CD4-positive, alpha-beta T cell (primary cell): ENCODE results near the gene OR10A3. TPM values are rescaled to one million over a fixed set of nuclear protein-coding genes. Genes with fewer than 3 reads are reported as not detected.

Experiments used
- ATAC-seq: fragments of 200-7000 bp; cut with Tn5 transposase; one replicate; pipeline ENCODE4 v1.10.0; 2022; ENCODE audit warnings: mild to moderate bottlenecking; ENCODE audit not compliant: poor library complexity
- CTCF ChIA-PET: fragments of 350-600 bp; sonication (Branson Sonifier 250); formaldehyde crosslinking; loops from one replicate; lab custom pipeline; 2021; ENCODE audit warnings: antibody characterized with exemption, inconsistent platforms; lab: Charles Lee
- POLR2A ChIA-PET: fragments of 350-600 bp; sonication (Branson Sonifier 250); formaldehyde crosslinking; loops from one replicate; lab custom pipeline; 2021; ENCODE audit warnings: antibody characterized with exemption, inconsistent platforms; lab: Charles Lee
- DNase-seq, 14 experiments: peaks; one replicate each; pipeline ENCODE4 v3.0.0-alpha.2; 2013 to 2020; ENCODE audit warnings: mixed read lengths in 2 of 14
- H3K27ac ChIP-seq, 2 donors: one replicate each; pipeline versions ENCODE4 v1.5.1 to v1.7.0; 2013; ENCODE audit warnings: low read length in 2 of 2, low read depth in 1 of 2, mild to moderate bottlenecking in 1 of 2
- H3K27me3 ChIP-seq, 2 experiments: 1 replicate in 1 of 2; 2 replicates in 1 of 2; pipeline versions ENCODE4 v1.6.1 to v1.7.0; 2013; ENCODE audit warnings: low read length in 2 of 2, control low read depth in 1 of 2, mild to moderate bottlenecking in 1 of 2, moderate library complexity in 1 of 2; ENCODE audit not compliant: insufficient read depth in 2 of 2, control insufficient read depth in 1 of 2
- H3K36me3 ChIP-seq: one replicate; pipeline ENCODE4 v1.6.1; 2013; ENCODE audit warnings: low read length, control low read depth; ENCODE audit not compliant: insufficient read depth
- H3K4me1 ChIP-seq: one replicate; pipeline ENCODE4 v1.6.1; 2013; ENCODE audit warnings: low read length, control low read depth; ENCODE audit not compliant: insufficient read depth
- H3K4me3 ChIP-seq: one replicate; pipeline ENCODE4 v1.5.1; 2013; ENCODE audit warnings: mild to moderate bottlenecking, low read length, moderate library complexity
- H3K9me3 ChIP-seq, 2 experiments: 1 replicate in 1 of 2; 2 replicates in 1 of 2; pipeline versions ENCODE4 v1.6.1 to v1.7.0; 2013; ENCODE audit warnings: low read length in 2 of 2, mild to moderate bottlenecking in 2 of 2, control low read depth in 1 of 2, moderate library complexity in 1 of 2; ENCODE audit not compliant: control insufficient read depth in 1 of 2, insufficient read depth in 1 of 2
- H3K27ac Mint-ChIP-seq: one replicate; pipeline ENCODE4 v1.8.0; 2020; ENCODE audit warnings: mixed read lengths
- H3K27me3 Mint-ChIP-seq: one replicate; pipeline ENCODE4 v1.8.0; 2021; ENCODE audit warnings: mixed read lengths
- H3K36me3 Mint-ChIP-seq: one replicate; pipeline ENCODE4 v1.8.0; 2021; ENCODE audit warnings: low read depth, mixed read lengths
- H3K4me1 Mint-ChIP-seq: one replicate; pipeline ENCODE4 v1.8.0; 2021; ENCODE audit warnings: low read depth, mixed read lengths
- H3K4me3 Mint-ChIP-seq: one replicate; pipeline ENCODE4 v1.8.0; 2020; ENCODE audit warnings: mild to moderate bottlenecking, mixed read lengths
- H3K9me3 Mint-ChIP-seq: one replicate; pipeline ENCODE4 v1.8.0; 2020; ENCODE audit warnings: mixed read lengths
- intact Hi-C, 2 experiments: fragments of 100-400 bp; cut with DNase I in 1 of 2; cut with micrococcal nuclease in 1 of 2; formaldehyde crosslinking; loops; one replicate each; pipeline versions ENCODE4 v1.15.1 to v1.9.0; 2023 to 2025; cut with DNase I, micrococcal nuclease
- total RNA-seq, 174 experiments: library from RNA in 2 of 174; stranded (reverse) in 2 of 174; gene quantifications; one replicate each; pipeline ENCODE4 v1.2.3 and lab custom pipeline; 2021 to 2026
- TF ChIP-seq, protein P1 (sequence below): fragments of 200-600 bp; IDR thresholded peaks from one replicate; pipeline ENCODE4 v1.8.0; 2022; ENCODE audit warnings: antibody characterized with exemption, mild to moderate bottlenecking

Gene OR10A3
- total RNA-seq, 2 experiments from 2014 or later: not detected

DNA sequence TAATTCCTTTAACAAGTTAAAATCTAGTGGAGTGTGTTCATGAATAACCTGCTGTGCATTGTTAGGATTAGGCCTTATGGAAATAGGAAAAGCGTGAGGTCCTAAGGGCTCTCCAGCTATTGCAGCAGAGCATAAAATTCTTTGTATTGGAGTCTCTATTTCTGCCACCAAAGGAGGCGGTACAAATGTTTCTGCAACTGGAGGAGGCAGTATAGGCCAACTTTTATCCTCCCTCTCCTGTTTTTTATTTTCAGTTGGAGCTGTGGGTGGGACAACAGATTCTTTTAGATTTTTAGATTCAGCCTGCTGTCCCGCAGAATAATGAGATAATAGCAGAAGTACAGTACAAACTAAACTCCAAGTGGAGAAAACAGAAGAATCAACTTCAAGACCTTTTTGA, 36.6 kb downstream of the OR10A3 start:
- H3K4me1 ChIP-seq: no peaks in the 10 kb centered on the region
- ChIA-PET CTCF (interaction anchor here (0.7 kb wide), 1 partner anchor 81 kb away, joined by 3 read pairs; no protein-coding TSS in a partner anchor), POLR2A (no interaction called here)
- peaks cover 36% of the 10 kb centered on the region for H3K27me3 Mint-ChIP-seq
- no peaks in the 10 kb centered on the region for H3K9me3 Mint-ChIP-seq
- DNase-seq (no peak), ATAC-seq (no peak)
- intact Hi-C loops: no loop called here
- H3K27ac ChIP-seq: no peak overlapping the region
- H3K4me1 Mint-ChIP-seq: no peaks in the 10 kb centered on the region
- H3K36me3 Mint-ChIP-seq: no peaks in the 10 kb centered on the region
- TF ChIP-seq, protein P1, sequence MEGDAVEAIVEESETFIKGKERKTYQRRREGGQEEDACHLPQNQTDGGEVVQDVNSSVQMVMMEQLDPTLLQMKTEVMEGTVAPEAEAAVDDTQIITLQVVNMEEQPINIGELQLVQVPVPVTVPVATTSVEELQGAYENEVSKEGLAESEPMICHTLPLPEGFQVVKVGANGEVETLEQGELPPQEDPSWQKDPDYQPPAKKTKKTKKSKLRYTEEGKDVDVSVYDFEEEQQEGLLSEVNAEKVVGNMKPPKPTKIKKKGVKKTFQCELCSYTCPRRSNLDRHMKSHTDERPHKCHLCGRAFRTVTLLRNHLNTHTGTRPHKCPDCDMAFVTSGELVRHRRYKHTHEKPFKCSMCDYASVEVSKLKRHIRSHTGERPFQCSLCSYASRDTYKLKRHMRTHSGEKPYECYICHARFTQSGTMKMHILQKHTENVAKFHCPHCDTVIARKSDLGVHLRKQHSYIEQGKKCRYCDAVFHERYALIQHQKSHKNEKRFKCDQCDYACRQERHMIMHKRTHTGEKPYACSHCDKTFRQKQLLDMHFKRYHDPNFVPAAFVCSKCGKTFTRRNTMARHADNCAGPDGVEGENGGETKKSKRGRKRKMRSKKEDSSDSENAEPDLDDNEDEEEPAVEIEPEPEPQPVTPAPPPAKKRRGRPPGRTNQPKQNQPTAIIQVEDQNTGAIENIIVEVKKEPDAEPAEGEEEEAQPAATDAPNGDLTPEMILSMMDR: no peak
- H3K36me3 ChIP-seq: no peaks in the 10 kb centered on the region
- no peak overlapping the region for H3K27ac Mint-ChIP-seq
- H3K27me3 ChIP-seq: peaks cover 0 to 8% of the 10 kb centered on the region in 2 experiments
- no peak overlapping the region for H3K4me3 ChIP-seq
- H3K4me3 Mint-ChIP-seq: no peak overlapping the region
- peaks cover 0 to 4% of the 10 kb centered on the region in 2 experiments for H3K9me3 ChIP-seq

- no peaks in the 10 kb centered on the region for H3K4me1 ChIP-seq
- Mint-ChIP-seq H3K36me3 (no peaks in the 10 kb centered on the region), H3K4me1 (no peaks in the 10 kb centered on the region), H3K4me3 (no peak overlapping the region), H3K27me3 (peaks cover 32% of the 10 kb centered on the region), H3K9me3 (no peaks in the 10 kb centered on the region), H3K27ac (no peak overlapping the region)
- no peak for ATAC-seq
- intact Hi-C loops: no loop called here
- no peak for DNase-seq
- peaks cover 0 to 7% of the 10 kb centered on the region in 2 experiments for H3K9me3 ChIP-seq
- ChIA-PET CTCF (no interaction called here), POLR2A (interaction anchor here (0.6 kb wide), 1 partner anchor 20 kb away, joined by 3 read pairs; no protein-coding TSS in a partner anchor)
- no peak overlapping the region for H3K27ac ChIP-seq
- peaks cover 2 to 8% of the 10 kb centered on the region in 2 experiments for H3K27me3 ChIP-seq
- H3K4me3 ChIP-seq: no peak overlapping the region
- no peaks in the 10 kb centered on the region for H3K36me3 ChIP-seq
- TF ChIP-seq, protein P1: no peak
Observed at GRCh38 chr11:7903940-7904339, 37.6 kb downstream of the OR10A3 start.

DNA sequence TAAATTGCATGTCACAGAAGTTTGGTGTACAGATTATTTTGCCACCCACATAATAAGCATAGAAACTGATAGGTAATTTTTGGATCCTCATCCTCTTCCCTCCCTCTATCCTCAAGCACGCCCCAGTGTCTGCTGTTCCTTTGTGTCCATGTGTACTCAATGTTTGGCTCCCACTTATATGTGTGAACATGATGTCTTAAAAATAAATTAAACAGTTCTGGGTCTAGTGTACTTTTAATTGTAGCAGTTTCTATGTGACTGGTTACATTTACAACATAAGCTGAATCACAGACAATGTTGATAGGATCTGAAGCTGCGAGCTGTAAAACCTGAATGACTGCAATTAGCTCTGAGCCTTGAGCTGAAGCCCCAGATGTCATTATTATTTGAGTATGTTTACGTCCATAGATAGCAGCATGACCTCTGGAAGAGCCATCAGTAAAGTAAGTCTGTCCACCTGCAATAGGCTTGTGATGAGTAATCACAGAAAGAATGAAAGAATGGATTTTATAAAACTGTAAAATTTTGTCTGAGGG, 40.1 kb downstream of the OR10A3 start:
- no peaks in the 10 kb centered on the region for H3K36me3 Mint-ChIP-seq
- H3K27ac ChIP-seq: no peak overlapping the region
- intact Hi-C loops: no loop called here
- TF ChIP-seq, protein P1: no peak
- H3K27me3 ChIP-seq: peaks cover 2 to 3% of the 10 kb centered on the region in 2 experiments
- no peak overlapping the region for H3K27ac Mint-ChIP-seq
- ChIA-PET POLR2A (no interaction called here), CTCF (no interaction called here)
- H3K9me3 Mint-ChIP-seq: no peaks in the 10 kb centered on the region
- H3K36me3 ChIP-seq: no peaks in the 10 kb centered on the region
- ATAC-seq (no peak), DNase-seq (no peak)
- H3K4me1 ChIP-seq: no peaks in the 10 kb centered on the region
- no peaks in the 10 kb centered on the region for H3K4me1 Mint-ChIP-seq
- H3K9me3 ChIP-seq: peaks cover 0 to 7% of the 10 kb centered on the region in 2 experiments
- H3K4me3 Mint-ChIP-seq: no peak overlapping the region
- no peak overlapping the region for H3K4me3 ChIP-seq
- H3K27me3 Mint-ChIP-seq: peaks cover 32% of the 10 kb centered on the region
